ENCODE data around the gene TNFRSF6B. TPM values are rescaled to one million over a fixed set of nuclear protein-coding genes. Genes with fewer than 3 reads are reported as not detected.

Gene TNFRSF6B
- total RNA-seq, 1 experiment from 2014 or later, result not detected

DNA sequence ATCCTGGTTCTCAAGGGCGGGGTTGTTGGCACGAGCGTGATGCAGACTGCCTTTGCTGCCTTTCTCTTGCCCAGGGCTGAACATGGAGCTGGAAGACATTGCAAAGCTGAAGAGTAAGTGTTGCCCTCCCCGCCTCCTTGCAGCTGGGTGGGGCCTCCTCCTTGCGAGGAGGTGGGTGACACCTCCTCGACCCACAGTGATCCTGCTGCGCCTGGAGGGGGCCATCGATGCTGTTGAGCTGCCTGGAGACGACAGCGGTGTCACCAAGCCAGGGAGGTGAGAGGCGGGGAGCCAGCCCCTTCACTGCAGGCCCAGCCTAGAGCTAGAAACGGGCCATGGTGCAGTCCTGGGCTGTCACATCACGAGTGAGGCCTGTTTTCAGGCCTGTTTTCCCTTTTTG lies 18.4 kb upstream of the TNFRSF6B start:
- ChIA-PET POLR2A (ENCODE audit: unreplicated experiment) (no interaction called here), CTCF (no interaction called here)
- Histone ChIP-seq H3K27me3 (ENCODE audit: insufficient read depth, low read depth) (no peaks in the 10 kb centered on the region), H3K9me2 (ENCODE audit: insufficient read depth) (no peaks in the 10 kb centered on the region), H3K36me3 (ENCODE audit: low read depth) (peaks cover 25% of the 10 kb centered on the region; the same call in 1 of the 2 replicates), H3K4me1 (replicated peaks; ENCODE audit: insufficient read depth) (peaks cover 23% of the 10 kb centered on the region), H3K4me2 (no peak overlapping the region), H2AFZ (no peak overlapping the region), H4K20me1 (ENCODE audit: insufficient read depth) (no peaks in the 10 kb centered on the region), H3F3A (ENCODE audit: insufficient read depth, low read depth) (peaks cover 21% of the 10 kb centered on the region), H3K9me3 (ENCODE audit: insufficient read depth, low read depth) (no peaks in the 10 kb centered on the region), H3K27ac (no peak overlapping the region), H3K79me2 (ENCODE audit: low read depth) (no peaks in the 10 kb centered on the region), H3K4me3 (no peak overlapping the region)
- intact Hi-C loops (cut with micrococcal nuclease; ENCODE audit: unreplicated experiment), result no loop called here
- no peak for DNase-seq
- TF ChIP-seq EZH2 (IDR thresholded peaks at IDR 0.05; ENCODE audit: low read depth), result no peak
- TF ChIP-seq, protein P1, sequence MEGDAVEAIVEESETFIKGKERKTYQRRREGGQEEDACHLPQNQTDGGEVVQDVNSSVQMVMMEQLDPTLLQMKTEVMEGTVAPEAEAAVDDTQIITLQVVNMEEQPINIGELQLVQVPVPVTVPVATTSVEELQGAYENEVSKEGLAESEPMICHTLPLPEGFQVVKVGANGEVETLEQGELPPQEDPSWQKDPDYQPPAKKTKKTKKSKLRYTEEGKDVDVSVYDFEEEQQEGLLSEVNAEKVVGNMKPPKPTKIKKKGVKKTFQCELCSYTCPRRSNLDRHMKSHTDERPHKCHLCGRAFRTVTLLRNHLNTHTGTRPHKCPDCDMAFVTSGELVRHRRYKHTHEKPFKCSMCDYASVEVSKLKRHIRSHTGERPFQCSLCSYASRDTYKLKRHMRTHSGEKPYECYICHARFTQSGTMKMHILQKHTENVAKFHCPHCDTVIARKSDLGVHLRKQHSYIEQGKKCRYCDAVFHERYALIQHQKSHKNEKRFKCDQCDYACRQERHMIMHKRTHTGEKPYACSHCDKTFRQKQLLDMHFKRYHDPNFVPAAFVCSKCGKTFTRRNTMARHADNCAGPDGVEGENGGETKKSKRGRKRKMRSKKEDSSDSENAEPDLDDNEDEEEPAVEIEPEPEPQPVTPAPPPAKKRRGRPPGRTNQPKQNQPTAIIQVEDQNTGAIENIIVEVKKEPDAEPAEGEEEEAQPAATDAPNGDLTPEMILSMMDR (conservative IDR thresholded peaks at IDR 0.05), result no peak
- no TSS peak for BruUV-seq (replicated peaks)

DNA sequence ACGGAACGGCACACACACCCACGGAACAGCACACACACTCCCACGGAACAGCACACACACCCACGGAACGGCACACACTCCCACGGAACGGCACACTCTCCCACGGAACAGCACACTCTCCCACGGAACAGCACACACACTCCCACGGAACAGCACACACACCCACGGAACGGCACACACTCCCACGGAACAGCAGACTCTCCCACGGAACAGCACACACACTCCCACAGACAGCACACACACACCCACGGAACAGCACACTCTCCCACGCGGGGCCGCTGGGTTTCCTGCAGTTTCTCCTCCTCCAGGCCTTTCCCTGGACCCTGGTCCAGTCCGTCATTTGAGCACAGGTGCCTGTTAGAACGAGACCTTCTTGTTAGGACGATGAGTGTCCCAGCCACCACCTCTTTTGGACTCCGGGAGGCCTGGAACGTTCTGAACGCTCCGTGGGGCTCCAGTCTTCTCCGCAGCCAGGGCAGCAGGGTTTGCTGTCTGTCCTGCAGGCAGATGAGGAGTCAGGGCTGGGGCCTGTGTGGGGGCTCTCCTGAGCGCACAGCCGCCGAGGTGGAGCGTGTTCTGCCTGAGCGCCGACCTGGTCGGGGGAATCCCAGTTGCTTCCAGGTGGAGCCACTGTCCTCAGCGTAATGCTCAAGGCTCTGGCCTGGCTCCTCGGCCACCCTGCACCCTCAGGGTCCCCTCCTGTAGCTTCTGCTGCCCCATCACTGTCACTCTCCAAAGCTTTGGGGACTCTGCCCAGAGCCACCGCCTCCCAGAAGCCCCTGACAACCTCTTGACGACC lies 17.6 kb upstream of the TNFRSF6B start:
- no peak overlapping the region for H3K4me2 ChIP-seq
- no peaks in the 10 kb centered on the region for H3K27me3 ChIP-seq (ENCODE audit: insufficient read depth, low read depth)
- peaks cover 7% of the 10 kb centered on the region; the same call in 1 of the 2 replicates for H3K79me2 ChIP-seq (ENCODE audit: low read depth)
- CTCF ChIA-PET, result no interaction called here
- H3K4me1 ChIP-seq (replicated peaks; ENCODE audit: insufficient read depth), result peaks cover 31% of the 10 kb centered on the region
- H3K9me2 ChIP-seq (ENCODE audit: insufficient read depth), result no peaks in the 10 kb centered on the region
- no peak overlapping the region for H3K27ac ChIP-seq
- intact Hi-C loops (cut with micrococcal nuclease; ENCODE audit: unreplicated experiment), result no loop called here
- DNase-seq, result no peak
- POLR2A ChIA-PET (ENCODE audit: unreplicated experiment), result no interaction called here
- H3K9me3 ChIP-seq (ENCODE audit: insufficient read depth, low read depth), result no peaks in the 10 kb centered on the region
- TF ChIP-seq, protein P1 (conservative IDR thresholded peaks at IDR 0.05), result no peak
- no peak for TF ChIP-seq EZH2 (IDR thresholded peaks at IDR 0.05; ENCODE audit: low read depth)
- BruUV-seq (replicated peaks), result no TSS peak
- no peak overlapping the region for H2AFZ ChIP-seq
- peaks cover 29% of the 10 kb centered on the region for H3F3A ChIP-seq (ENCODE audit: insufficient read depth, low read depth)
- H4K20me1 ChIP-seq (ENCODE audit: insufficient read depth), result no peaks in the 10 kb centered on the region
- peaks cover 25% of the 10 kb centered on the region; the same call in 1 of the 2 replicates for H3K36me3 ChIP-seq (ENCODE audit: low read depth)
- H3K4me3 ChIP-seq, result no peak overlapping the region

DNA sequence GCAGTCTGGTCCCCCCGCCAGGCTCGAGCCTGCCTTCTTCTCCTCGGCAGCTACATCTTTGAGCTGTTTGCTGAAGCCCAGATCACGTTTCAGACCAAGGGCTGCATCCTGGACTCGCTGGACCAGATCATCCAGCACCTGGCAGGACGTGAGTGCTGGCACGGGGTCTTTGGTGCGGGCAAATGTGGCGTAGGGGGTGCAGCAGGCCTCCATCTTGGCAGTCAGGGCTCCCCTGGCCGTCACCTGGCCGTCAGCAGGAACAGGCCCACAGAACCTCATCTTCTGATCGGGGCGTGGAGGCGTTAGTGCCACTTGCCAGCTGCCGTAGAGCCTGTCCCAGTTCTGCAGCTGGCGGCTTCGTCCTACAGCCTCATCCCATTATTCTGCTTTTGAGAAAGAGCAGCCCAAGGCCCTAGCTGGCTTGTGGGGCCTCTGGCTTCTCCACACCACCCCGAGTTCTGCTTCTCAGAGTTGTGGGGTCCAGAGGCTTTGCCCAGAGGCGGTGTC lies 16.6 kb upstream of the TNFRSF6B start:
- no peaks in the 10 kb centered on the region for H3K9me3 ChIP-seq (ENCODE audit: insufficient read depth, low read depth)
- TF ChIP-seq, protein P1 (conservative IDR thresholded peaks at IDR 0.05), result no peak
- no peak for TF ChIP-seq EZH2 (IDR thresholded peaks at IDR 0.05; ENCODE audit: low read depth)
- no peaks in the 10 kb centered on the region for H3K9me2 ChIP-seq (ENCODE audit: insufficient read depth)
- peaks cover 17% of the 10 kb centered on the region; the same call in 1 of the 2 replicates for H3K36me3 ChIP-seq (ENCODE audit: low read depth)
- CTCF ChIA-PET, result no interaction called here
- H2AFZ ChIP-seq, result no peak overlapping the region
- no TSS peak for BruUV-seq (replicated peaks)
- DNase-seq, result no peak
- POLR2A ChIA-PET (ENCODE audit: unreplicated experiment), result no interaction called here
- intact Hi-C loops (cut with micrococcal nuclease; ENCODE audit: unreplicated experiment), result loop anchor here (10.0 kb wide), 1 partner anchor 95 kb away; no protein-coding TSS in a partner anchor
- H3K79me2 ChIP-seq (ENCODE audit: low read depth), result peaks cover 9% of the 10 kb centered on the region; the same call in 1 of the 2 replicates
- H3K27me3 ChIP-seq (ENCODE audit: insufficient read depth, low read depth), result no peaks in the 10 kb centered on the region
- H3F3A ChIP-seq (ENCODE audit: insufficient read depth, low read depth), result peaks cover 37% of the 10 kb centered on the region
- H3K27ac ChIP-seq, result no peak overlapping the region
- H4K20me1 ChIP-seq (ENCODE audit: insufficient read depth), result no peaks in the 10 kb centered on the region
- H3K4me2 ChIP-seq, result no peak overlapping the region
- peaks cover 41% of the 10 kb centered on the region for H3K4me1 ChIP-seq (replicated peaks; ENCODE audit: insufficient read depth)
- no peak overlapping the region for H3K4me3 ChIP-seq

All from PC-9 (cell line).